Measurements from ENCODE around the gene PCDHGC3.
A peak's percentile ranks its signal among the peaks of the same experiment; 100 is the strongest.

The PCDHGC3 gene

DNA sequence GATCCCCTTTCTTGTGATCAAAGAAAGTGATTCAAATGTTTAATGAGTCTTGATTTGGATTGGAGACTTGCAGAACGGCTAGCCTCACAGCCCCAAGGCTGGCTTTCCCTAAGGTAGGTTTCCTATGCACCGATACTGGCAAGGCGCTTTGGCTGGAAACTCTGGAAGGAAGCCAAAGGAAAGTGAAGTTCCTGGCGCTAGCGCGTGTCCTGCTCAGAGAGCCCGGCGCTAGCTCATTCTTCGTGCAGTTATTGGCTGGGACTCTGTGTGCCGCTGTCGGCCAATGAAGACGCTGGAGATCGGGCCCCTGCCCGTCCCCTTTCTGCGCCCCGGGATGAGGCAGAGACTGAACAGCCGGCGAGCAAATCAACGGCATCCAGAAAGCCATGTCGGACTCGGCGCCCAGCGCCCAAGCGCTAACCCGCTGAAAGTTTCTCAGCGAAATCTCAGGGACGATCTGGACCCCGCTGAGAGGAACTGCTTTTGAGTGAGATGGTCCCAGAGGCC, at the start of gene PCDHGC3:
TSS of gene PCDHGC3 (plus strand) at position 342 of the 507 bp plus-strand sequence. CDS start at position 493, 151 bp downstream.
- 0 out of 2 replicates have a peak, but pooled peaks cover 7% of the 10 kb centered on the region for H4K20me1 ChIP-seq (ENCODE audit: control insufficient read depth, insufficient read depth, low read depth, low read length)
- no peaks in the 10 kb centered on the region for H3K9me2 ChIP-seq (replicated peaks; ENCODE audit: control insufficient read depth, low read length)
- H3K27me3 ChIP-seq (ENCODE audit: control insufficient read depth, low read length) = no peaks in the 10 kb centered on the region
- H3K9me3 ChIP-seq (ENCODE audit: control insufficient read depth, insufficient read depth, low read length) = no peaks in the 10 kb centered on the region
- H3K36me3 ChIP-seq (ENCODE audit: control insufficient read depth, low read length) = peaks cover 46% of the 10 kb centered on the region
- peaks cover 45% of the 10 kb centered on the region for H3K4me1 ChIP-seq (ENCODE audit: control insufficient read depth, low read length)
- H3K4me3 ChIP-seq (ENCODE audit: low read length) = peak within 1 kb of the TSS; percentile 90
- H3F3A ChIP-seq (ENCODE audit: control insufficient read depth, insufficient read depth) = peaks cover 9% of the 10 kb centered on the region; the same call in 1 of the 2 replicates
- TF ChIP-seq EZH2phosphoT487 (IDR thresholded peaks at IDR 0.05; ENCODE audit: borderline replicate concordance, low read length) = no peak
- TF ChIP-seq, protein P1, sequence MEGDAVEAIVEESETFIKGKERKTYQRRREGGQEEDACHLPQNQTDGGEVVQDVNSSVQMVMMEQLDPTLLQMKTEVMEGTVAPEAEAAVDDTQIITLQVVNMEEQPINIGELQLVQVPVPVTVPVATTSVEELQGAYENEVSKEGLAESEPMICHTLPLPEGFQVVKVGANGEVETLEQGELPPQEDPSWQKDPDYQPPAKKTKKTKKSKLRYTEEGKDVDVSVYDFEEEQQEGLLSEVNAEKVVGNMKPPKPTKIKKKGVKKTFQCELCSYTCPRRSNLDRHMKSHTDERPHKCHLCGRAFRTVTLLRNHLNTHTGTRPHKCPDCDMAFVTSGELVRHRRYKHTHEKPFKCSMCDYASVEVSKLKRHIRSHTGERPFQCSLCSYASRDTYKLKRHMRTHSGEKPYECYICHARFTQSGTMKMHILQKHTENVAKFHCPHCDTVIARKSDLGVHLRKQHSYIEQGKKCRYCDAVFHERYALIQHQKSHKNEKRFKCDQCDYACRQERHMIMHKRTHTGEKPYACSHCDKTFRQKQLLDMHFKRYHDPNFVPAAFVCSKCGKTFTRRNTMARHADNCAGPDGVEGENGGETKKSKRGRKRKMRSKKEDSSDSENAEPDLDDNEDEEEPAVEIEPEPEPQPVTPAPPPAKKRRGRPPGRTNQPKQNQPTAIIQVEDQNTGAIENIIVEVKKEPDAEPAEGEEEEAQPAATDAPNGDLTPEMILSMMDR (IDR thresholded peaks at IDR 0.05; ENCODE audit: low read depth, low read length, poor library complexity, severe bottlenecking) = peak; percentile 55
- peak within 1 kb of the TSS; percentile 96 for H3K4me2 ChIP-seq (ENCODE audit: low read length)
- peaks cover 51% of the 10 kb centered on the region for H3K79me2 ChIP-seq (ENCODE audit: control insufficient read depth, low read length)
- peak within 1 kb of the TSS; percentile 50 for H3K27ac ChIP-seq (ENCODE audit: low read depth, low read length)

DNA sequence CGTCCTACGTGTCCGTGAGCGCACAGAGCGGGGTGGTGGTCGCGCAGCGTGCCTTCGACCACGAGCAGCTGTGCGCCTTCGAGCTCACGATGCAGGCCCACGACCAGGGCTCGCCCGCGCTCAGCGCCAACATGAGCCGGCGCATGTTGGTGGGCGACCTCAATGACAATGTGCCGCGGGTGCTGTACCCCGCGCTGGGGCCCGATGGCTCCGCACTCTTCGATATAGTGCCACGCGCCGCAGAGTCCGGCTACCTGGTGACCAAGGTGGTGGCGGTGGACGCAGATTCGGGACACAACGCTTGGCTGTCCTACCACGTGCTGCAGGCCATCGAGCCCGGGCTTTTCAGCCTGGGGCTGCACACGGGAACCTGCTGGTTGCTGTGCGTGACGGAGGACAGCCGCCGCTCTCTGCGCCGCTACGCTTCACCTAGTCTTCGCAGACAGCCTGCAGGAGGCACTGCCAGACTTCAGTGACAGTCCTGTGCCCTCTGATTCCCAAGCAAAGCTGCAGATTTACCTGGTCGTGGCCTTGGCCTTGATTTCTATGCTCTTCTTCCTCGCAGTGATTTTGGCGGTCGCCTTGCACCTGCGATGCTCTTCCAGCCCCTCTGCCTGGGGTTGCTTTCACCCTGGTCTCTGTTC, 47.9 kb upstream of the PCDHGC3 start:
- peaks cover 24% of the 10 kb centered on the region for H3K36me3 ChIP-seq (ENCODE audit: control insufficient read depth, low read length)

DNA sequence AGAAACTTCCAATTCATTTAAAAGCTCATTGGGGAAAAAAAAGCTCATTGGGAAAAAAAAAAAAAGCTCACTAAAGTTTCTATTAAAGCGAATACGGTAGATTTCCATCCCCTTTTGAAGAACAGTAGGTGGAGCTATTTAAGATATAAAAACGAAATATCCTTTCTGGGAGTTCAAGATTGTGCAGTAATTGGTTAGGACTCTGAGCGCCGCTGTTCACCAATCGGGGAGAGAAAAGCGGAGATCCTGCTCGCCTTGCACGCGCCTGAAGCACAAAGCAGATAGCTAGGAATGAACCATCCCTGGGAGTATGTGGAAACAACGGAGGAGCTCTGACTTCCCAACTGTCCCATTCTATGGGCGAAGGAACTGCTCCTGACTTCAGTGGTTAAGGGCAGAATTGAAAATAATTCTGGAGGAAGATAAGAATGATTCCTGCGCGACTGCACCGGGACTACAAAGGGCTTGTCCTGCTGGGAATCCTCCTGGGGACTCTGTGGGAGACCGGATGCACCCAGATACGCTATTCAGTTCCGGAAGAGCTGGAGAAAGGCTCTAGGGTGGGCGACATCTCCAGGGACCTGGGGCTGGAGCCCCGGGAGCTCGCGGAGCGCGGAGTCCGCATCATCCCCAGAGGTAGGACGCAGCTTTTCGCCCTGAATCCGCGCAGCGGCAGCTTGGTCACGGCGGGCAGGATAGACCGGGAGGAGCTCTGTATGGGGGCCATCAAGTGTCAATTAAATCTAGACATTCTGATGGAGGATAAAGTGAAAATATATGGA, 45.2 kb upstream of the PCDHGC3 start, which contains the start of gene PCDHGA12:
TSS of gene PCDHGA12 (plus strand) at position 176 of the 782 bp plus-strand sequence. CDS start at position 429, 253 bp downstream.
- Histone ChIP-seq H3K4me3 (ENCODE audit: low read length) (peak within 1 kb of the TSS; percentile 69), H3K79me2 (ENCODE audit: control insufficient read depth, low read length) (no peaks in the 10 kb centered on the region), H3K9me2 (replicated peaks; ENCODE audit: control insufficient read depth, low read length) (no peaks in the 10 kb centered on the region), H3K4me1 (ENCODE audit: control insufficient read depth, low read length) (0 out of 2 replicates have a peak, but pooled peaks cover 3% of the 10 kb centered on the region), H3K9me3 (ENCODE audit: control insufficient read depth, insufficient read depth, low read length) (peaks cover 18% of the 10 kb centered on the region), H3K4me2 (ENCODE audit: low read length) (peak within 1 kb of the TSS; percentile 60), H3K36me3 (ENCODE audit: control insufficient read depth, low read length) (peaks cover 24% of the 10 kb centered on the region), H4K20me1 (ENCODE audit: control insufficient read depth, insufficient read depth, low read depth, low read length) (no peaks in the 10 kb centered on the region), H3K27me3 (ENCODE audit: control insufficient read depth, low read length) (no peaks in the 10 kb centered on the region), H3K27ac (ENCODE audit: low read depth, low read length) (0 out of 2 replicates have a peak within 1 kb of the TSS, but pooled peaks have one; percentile 5), H3F3A (ENCODE audit: control insufficient read depth, insufficient read depth) (0 out of 2 replicates have a peak, but pooled peaks cover 6% of the 10 kb centered on the region)
- TF ChIP-seq EZH2phosphoT487 (IDR thresholded peaks at IDR 0.05; ENCODE audit: borderline replicate concordance, low read length) = no peak
- TF ChIP-seq, protein P1 (IDR thresholded peaks at IDR 0.05; ENCODE audit: low read depth, low read length, poor library complexity, severe bottlenecking) = peak; percentile 73

More for the DNA sequence above, 47.9 kb upstream of the PCDHGC3 start:
- Histone ChIP-seq H3F3A (ENCODE audit: control insufficient read depth, insufficient read depth) (peaks cover 6% of the 10 kb centered on the region; the same call in 1 of the 2 replicates), H3K9me2 (replicated peaks; ENCODE audit: control insufficient read depth, low read length) (no peaks in the 10 kb centered on the region), H3K4me2 (ENCODE audit: low read length) (no peak overlapping the region), H3K9me3 (ENCODE audit: control insufficient read depth, insufficient read depth, low read length) (peaks cover 19% of the 10 kb centered on the region), H3K4me3 (ENCODE audit: low read length) (no peak overlapping the region), H3K79me2 (ENCODE audit: control insufficient read depth, low read length) (no peaks in the 10 kb centered on the region), H3K27me3 (ENCODE audit: control insufficient read depth, low read length) (no peaks in the 10 kb centered on the region), H3K4me1 (ENCODE audit: control insufficient read depth, low read length) (0 out of 2 replicates have a peak, but pooled peaks cover 3% of the 10 kb centered on the region), H3K27ac (ENCODE audit: low read depth, low read length) (no peak overlapping the region), H4K20me1 (ENCODE audit: control insufficient read depth, insufficient read depth, low read depth, low read length) (no peaks in the 10 kb centered on the region)
- TF ChIP-seq EZH2phosphoT487 (IDR thresholded peaks at IDR 0.05; ENCODE audit: borderline replicate concordance, low read length) = no peak
- TF ChIP-seq, protein P1 (IDR thresholded peaks at IDR 0.05; ENCODE audit: low read depth, low read length, poor library complexity, severe bottlenecking) = no peak

Measured in DOHH2 (cell line).